Measurements from ENCODE around the gene PLK3. TPM values are rescaled to one million over a fixed set of nuclear protein-coding genes. Genes with fewer than 3 reads are reported as not detected.

The PLK3 gene
- total and polyA plus RNA-seq, 10 of the 15 experiments (the other 5 are each of a cell fraction or from before 2014, with no cell fraction given): 1.5 to 23.2 (median 12.1) TPM

DNA sequence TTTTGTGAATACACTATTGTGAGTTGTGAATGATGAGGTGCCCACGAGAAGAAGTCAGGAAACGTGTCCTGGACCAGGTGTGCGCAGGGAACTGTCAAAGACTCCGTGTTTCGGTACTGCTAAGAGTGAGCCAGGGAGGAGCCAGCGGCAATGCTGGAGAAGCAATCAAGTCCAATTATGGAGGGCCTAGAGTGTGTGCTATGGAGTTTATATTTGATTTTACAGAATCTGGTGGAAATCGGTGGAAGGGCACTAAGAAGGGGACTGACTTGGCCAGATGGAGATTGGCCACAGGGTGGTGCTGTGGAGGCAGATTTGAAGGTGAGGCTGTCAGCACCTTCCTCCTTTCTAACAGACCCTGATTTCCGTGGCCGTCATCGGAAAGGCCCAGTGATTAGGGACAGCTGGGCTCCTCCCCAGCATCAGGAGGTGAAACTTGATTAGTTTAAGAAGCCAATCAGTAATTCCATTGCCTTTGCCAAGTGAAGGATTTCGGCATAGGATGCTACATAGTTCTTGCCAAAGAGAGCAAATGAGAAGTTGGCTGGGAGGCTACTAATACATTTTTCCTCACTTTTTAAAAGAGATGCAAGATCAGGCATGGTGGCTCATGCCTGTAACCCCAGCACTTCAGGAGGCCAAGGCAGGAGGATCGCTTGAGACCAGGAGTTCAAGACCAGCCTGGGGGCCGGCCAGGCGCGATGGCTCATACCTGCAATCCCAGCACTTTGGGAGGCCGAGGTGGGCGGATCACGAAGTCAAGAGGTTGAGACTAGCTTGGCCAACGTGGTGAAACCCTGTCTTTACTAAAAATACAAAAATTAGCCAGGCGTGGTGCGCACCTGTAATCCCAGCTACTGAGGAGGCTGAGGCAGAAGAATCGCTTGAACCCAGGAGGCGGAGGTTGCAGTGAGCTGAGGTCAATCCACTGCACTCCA is 35.8 kb downstream of the PLK3 start:
- ChIA-PET CTCF (interaction anchor here (0.6 to 3.5 kb wide), 32 partner anchors 9 to 665 kb away, joined by 3 to 24 read pairs (median 4); partner anchors contain the start of genes EIF2B3, HECTD3, MMACHC and PLK3), SMC1A (ENCODE audit: uncharacterized antibody, unreplicated experiment) (interaction anchor here (0.6 to 2.8 kb wide), 10 partner anchors 13 to 466 kb away, joined by 3 to 13 read pairs (median 3); partner anchors contain the start of genes HECTD3, PLK3, RNU5D-1 and UROD), RAD21 (ENCODE audit: unreplicated experiment) (interaction anchor here (0.6 to 2.8 kb wide), 11 partner anchors 10 to 656 kb away, joined by 3 to 19 read pairs (median 5); partner anchors contain the start of genes HECTD3, PLK3, RNU5D-1 and UROD), POLR2A (interaction anchor here (0.7 to 1.4 kb wide), 4 partner anchors 27 to 176 kb away, joined by 3 to 5 read pairs (median 3); partner anchors contain the start of genes BTBD19, PLK3, RNU5D-1 and UROD)
- peak; percentile 55 for DNase-seq (ENCODE audit: low read depth, low spot score)
- Histone ChIP-seq H3K4me1 (ENCODE audit: control insufficient read depth, insufficient read depth, low read length) (no peaks in the 10 kb centered on the region), H4K20me1 (ENCODE audit: control insufficient read depth, insufficient read depth) (no peaks in the 10 kb centered on the region), H3K36me3 (ENCODE audit: control insufficient read depth in 2 of 2, insufficient read depth in 2 of 2, low read length in 1 of 2) (no peaks in the 10 kb centered on the region), H2AFZ (ENCODE audit: control insufficient read depth, low read depth, low read length) (peak overlapping the region; percentile 89), H3K27me3 (replicated peaks in 1 of 2; ENCODE audit: control insufficient read depth in 2 of 2, insufficient read depth in 2 of 2, low read length in 1 of 2) (no peaks in the 10 kb centered on the region), H3K9me3 (replicated peaks; ENCODE audit: control insufficient read depth, insufficient read depth, low read length) (no peaks in the 10 kb centered on the region), H3K79me2 (ENCODE audit: control insufficient read depth, insufficient read depth, low read length) (no peaks in the 10 kb centered on the region), H3K9ac (ENCODE audit: control insufficient read depth, insufficient read depth, low read length) (no peak overlapping the region), H3K4me2 (ENCODE audit: control insufficient read depth, insufficient read depth) (no peak overlapping the region), H3K27ac (ENCODE audit: control insufficient read depth, insufficient read depth) (no peak overlapping the region), H3K4me3 (no peak overlapping the region)
- WGBS (ENCODE audit: insufficient coverage, insufficient replicate concordance, low lambda C conversion rate, missing lambda C conversion rate): 66% methylated on average over 23 of the region's 23 CpGs
- in situ Hi-C loops (cut with MboI): no loop called here
- intact Hi-C loops (cut with micrococcal nuclease; ENCODE audit: unreplicated experiment): loop anchor here (1.0 to 10.0 kb wide), 5 partner anchors 43 to 465 kb away; partner anchors contain the start of genes EIF2B3 and HECTD3
- peak; percentile 98 for FAIRE-seq
- BruUV-seq (replicated peaks): no TSS peak
- ATAC-seq: peak; percentile 98
- no peak for TF ChIP-seq MTA2 (IDR thresholded peaks at IDR 0.05; ENCODE audit: low read depth)
- peak; percentile 73 for TF ChIP-seq RAD21 (IDR thresholded peaks at IDR 0.05; ENCODE audit: insufficient read depth, low read depth, low read length)
- TF ChIP-seq STAT1 (conservative IDR thresholded peaks at IDR 0.05): 0 out of 2 replicates have a peak, but pooled peaks have one; percentile 21
- TF ChIP-seq NBN (IDR thresholded peaks at IDR 0.05): 0 out of 2 replicates have a peak, but pooled peaks have one; percentile 37
- peak; percentile 67 for TF ChIP-seq PKNOX1 (IDR thresholded peaks at IDR 0.05)
- TF ChIP-seq NR2C2 (IDR thresholded peaks at IDR 0.05; ENCODE audit: borderline replicate concordance, control insufficient read depth, insufficient read length, low read depth): no peak
- peak; percentile 61; the same call in 1 of the 2 replicates for TF ChIP-seq YY1 (IDR thresholded peaks at IDR 0.05; ENCODE audit: low read depth, low read length)
- peak; percentile 70; the same call in 1 of the 2 replicates for TF ChIP-seq SMC3 (IDR thresholded peaks at IDR 0.05; ENCODE audit: borderline replicate concordance, low read length)
- TF ChIP-seq ATF7 (IDR thresholded peaks at IDR 0.05; ENCODE audit: low read depth): 0 out of 2 replicates have a peak, but pooled peaks have one; percentile 16
- TF ChIP-seq SKIL (IDR thresholded peaks at IDR 0.05; ENCODE audit: low read depth, poor library complexity, severe bottlenecking): no peak
- TF ChIP-seq, protein P1, sequence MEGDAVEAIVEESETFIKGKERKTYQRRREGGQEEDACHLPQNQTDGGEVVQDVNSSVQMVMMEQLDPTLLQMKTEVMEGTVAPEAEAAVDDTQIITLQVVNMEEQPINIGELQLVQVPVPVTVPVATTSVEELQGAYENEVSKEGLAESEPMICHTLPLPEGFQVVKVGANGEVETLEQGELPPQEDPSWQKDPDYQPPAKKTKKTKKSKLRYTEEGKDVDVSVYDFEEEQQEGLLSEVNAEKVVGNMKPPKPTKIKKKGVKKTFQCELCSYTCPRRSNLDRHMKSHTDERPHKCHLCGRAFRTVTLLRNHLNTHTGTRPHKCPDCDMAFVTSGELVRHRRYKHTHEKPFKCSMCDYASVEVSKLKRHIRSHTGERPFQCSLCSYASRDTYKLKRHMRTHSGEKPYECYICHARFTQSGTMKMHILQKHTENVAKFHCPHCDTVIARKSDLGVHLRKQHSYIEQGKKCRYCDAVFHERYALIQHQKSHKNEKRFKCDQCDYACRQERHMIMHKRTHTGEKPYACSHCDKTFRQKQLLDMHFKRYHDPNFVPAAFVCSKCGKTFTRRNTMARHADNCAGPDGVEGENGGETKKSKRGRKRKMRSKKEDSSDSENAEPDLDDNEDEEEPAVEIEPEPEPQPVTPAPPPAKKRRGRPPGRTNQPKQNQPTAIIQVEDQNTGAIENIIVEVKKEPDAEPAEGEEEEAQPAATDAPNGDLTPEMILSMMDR (IDR thresholded peaks at IDR 0.05 in 2 of 3, conservative IDR thresholded peaks at IDR 0.05 in 1 of 3; ENCODE audit: control insufficient read depth in 2 of 3, extremely low read depth in 1 of 3, insufficient read depth in 1 of 3, low read depth in 3 of 3, low read length in 3 of 3): peak; percentile 84 to 96 (median 91)

Measured in GM12878 (cell line).